NCI-H128 (cell line): ENCODE results near the gene ATP5F1C.
"Not testable (repeated sequence)": the region's sequence is repeated elsewhere in the genome, so short reads cannot be mapped to it uniquely, and the experiment has no call there.

ENCODE experiments used
- DNase-seq: peaks from one replicate; lab custom pipeline; 2025; ENCODE audit not compliant: unreplicated experiment; lab: John Stamatoyannopoulos, UW

The ATP5F1C gene

GRCh38 chr10:7792541-7792940 lies 4.6 kb downstream of the ATP5F1C start:
- DNase-seq, result no peak

- DNase-seq, result no peak
Observed at GRCh38 chr10:7794251-7795026, 6.5 kb downstream of the ATP5F1C start.

- DNase-seq, result no peak
Observed at GRCh38 chr10:7795605-7796004, 7.6 kb downstream of the ATP5F1C start.

DNA sequence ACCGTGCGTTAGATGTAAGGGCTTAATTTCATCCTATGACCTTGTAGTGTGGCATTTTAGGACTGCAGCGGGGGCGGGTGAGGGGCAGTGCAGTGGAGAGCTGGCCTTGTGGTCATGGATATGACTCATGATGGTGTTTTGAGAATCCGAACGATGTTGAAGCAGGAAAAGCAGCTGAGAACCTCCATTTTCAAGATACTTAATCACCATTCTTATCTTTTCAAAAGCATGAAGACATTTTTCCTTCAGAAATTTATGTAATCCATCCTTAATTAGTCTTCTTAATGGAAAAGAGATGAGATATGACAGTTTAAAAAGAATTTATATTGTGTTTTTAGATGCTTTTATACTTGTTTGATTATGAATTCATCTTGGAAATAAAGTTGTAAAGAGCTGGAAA lies 9.6 kb downstream of the ATP5F1C start:
- DNase-seq, result no peak

DNA sequence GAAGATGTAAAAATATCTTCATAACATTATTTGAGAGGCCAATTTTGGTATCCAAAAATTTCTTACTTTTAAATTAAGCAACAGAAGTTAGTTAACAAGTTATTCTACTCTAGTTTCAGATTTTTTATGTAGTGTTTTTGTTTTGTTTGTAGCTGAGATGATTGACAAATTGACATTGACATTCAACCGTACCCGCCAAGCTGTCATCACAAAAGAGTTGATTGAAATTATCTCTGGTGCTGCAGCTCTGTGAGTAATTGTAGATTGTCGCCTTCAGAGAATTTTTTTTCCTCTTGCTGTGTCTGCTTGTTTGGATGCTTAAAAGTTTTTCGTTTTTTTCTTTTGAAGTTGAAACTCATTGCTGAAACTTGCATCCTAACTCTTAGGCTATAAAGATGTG lies 14.6 kb downstream of the ATP5F1C start:
- DNase-seq, result no peak

DNA sequence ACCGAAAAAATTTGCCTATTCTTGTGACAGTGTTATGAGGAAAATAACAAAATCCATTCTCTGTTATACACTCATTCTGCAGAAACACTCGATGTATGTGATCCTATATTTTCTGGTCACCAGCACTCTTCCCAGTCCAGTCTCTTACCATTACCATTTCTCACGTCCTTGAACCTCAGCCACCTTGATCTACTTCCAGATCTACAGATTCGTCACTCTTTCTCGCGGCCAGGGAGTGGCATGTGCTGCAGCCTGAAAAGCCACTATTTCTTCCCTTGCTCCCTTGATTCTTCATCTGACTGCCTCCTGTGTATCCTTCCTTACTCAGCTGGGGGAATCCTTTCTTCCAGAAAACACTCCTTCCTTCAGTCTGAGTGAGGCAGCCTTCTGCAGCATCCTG lies 16.2 kb downstream of the ATP5F1C start:
- no peak for DNase-seq

DNA sequence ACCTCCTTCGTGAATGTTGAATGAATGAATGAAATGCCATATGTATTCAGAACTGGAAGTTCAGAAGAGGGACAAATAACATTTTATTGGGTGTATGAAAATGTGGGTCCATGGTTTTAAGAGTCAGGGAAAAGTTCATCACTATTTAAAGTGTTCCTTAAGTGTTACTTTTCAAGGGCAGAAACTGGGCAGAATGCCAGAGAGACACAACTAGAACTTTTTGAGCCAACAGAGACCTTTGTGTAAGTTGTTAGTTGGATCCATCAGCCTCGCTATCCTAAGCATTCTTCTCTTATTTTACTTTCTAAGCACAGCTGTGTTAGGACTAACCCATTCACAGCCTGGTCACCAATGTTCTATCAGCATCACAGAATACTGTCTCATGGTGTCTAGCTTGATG lies 16.8 kb downstream of the ATP5F1C start:
- DNase-seq, result no peak

DNA sequence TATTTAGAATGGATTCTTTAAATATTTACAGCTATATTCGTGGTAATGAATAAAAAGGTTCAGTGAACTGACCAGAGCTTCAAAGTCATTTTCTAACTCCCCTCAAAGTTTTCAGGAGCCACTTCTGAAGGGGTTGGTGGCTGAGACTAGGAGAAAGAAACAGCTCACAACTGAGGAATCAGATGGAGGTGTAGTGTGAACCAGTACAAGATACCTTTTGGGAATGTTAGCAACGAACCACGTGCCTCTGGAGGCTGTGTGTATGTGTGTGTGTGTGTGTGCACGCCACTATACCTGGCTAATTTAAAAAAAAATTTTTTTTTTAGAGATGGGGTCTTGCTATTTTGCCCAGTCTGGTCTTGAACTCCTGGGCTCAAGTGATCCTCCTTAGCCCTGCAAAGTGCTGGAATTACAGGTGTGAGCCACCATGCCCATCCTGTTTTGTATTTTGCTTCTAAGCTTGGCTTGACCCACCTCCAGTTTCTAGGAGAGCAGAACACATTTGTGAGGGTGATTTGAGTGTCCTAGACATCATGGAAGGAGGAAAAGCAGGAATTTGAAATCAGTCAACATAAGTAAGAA lies 20.8 kb downstream of the ATP5F1C start:
- no peak for DNase-seq

DNA sequence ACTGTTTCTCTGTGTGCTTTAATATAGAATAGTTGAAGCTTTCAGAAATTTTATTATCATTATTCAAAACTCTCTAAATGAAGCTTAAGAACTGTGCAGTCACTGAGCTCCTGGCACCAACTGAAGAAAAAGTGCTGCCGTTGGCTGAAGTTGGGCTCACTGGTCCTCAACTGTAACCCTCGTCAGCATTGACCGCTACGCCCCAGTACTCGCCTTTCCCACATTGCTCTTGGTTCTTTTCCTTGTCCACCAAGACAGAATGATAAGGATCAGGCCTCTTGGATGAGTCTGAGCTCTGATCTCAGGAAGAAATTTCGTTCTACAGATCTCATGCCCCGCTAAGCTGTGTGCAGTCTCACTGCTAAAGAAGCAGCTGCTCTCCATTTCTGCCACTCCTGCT lies 22.5 kb downstream of the ATP5F1C start:
- no peak for DNase-seq

DNA sequence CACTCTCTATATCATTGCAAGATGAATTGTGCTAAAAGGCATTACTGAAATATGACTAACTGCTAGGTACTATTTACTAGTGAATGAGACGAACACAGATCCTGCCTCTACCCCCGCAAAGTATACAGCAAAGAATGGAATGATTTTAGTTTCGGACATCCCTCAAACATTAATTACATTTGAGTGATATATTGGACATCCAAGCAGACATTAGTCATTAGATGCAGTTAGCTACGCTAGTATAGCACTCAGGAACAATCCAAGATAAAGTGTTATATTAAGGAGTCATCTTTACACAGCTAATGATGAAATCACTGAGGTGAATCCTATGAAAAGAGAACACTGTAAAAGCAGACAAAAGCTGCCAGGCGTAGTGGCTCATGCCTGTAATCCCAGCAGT lies 23.0 kb downstream of the ATP5F1C start:
- no peak for DNase-seq

DNA sequence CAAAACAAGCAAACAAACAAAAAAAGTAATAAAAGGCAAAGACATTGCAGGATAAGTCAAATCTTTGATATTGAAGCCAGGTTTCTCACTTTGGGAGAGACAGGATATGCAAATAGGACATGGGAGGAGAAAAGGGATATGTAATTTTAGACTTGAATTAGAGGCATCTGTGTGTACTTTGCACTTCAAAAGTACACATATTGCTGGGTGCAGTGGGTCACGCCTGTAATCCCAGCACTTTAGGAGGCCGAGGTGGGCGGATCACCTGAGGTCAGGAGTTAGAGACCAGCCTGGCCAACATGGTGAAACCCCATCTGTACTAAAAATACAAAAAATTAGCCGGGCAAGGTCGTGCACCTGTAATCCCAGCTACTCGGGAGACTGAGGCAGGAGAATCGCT lies 23.8 kb downstream of the ATP5F1C start:
- DNase-seq, result not testable (repeated sequence)

DNA sequence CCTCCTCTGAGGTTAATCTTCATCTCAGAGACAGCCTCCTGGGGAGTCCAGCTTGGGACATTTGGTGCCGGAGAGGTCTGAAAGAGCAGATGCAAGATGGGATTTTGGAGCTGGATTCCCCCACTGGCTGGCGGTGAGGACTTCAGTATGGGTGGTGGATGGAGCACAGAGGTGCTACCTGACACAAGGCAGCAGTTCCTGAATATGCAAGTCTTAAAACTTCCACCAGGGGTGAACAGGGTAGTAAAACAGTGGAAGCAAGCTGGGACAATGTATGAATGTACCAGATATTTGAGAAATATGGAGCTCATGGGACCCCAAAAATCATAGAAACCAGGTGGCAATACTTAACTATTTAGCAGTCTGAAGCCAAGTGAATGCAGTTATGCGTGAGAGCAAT lies 25.5 kb downstream of the ATP5F1C start:
- no peak for DNase-seq

DNA sequence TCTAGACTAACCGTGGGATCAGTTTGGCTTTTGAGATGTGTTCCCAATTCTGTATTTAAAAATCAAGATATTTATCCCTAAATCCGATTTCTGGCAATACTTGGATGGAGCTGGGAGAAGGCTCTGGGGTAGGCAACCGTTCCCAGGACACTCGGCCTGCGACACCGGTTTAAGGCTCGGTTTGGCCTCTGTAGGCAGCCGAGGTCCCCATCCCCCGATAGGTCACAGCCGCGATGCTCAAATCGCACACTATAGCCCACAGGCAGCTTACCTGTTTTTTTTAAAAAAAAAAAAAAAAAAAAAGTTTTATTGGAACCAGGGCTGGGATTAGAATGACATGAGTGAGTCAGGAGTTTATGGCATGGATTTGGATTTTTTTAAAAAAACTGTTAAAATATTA lies 29.6 kb downstream of the ATP5F1C start:
- no peak for DNase-seq

- no peak for DNase-seq
Observed at GRCh38 chr10:7817984-7818294, 30.0 kb downstream of the ATP5F1C start.

- peak; percentile 77 for DNase-seq
Observed at GRCh38 chr10:7818295-7819120, 30.5 kb downstream of the ATP5F1C start, which contains the start of gene TAF3. Gene TAF3, plus strand, starts transcription at chr10:7818505. Its CDS starts 205 bp downstream, at chr10:7818710.

DNA sequence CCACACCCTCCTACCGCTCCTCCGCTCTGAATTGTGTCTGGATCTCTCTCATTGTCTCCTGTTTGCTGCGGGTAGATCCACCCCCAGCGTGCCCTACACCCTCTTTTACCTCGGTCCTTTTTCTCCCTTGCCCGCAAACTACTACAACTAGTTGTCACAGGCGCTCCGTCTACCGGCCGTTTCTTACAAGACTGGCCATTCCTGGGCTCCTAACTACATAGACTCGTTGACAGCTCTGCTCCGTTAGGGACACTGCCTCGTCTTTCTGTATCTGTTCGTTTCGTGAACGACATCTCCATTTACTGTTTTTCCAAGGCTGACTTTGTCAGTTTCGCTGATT lies 31.1 kb downstream of the ATP5F1C start:
- DNase-seq, result no peak

- DNase-seq, result no peak
Observed at GRCh38 chr10:7824251-7824650, 36.3 kb downstream of the ATP5F1C start.

GRCh38 chr10:7826971-7827370 lies 39.0 kb downstream of the ATP5F1C start:
- DNase-seq, result no peak

DNA sequence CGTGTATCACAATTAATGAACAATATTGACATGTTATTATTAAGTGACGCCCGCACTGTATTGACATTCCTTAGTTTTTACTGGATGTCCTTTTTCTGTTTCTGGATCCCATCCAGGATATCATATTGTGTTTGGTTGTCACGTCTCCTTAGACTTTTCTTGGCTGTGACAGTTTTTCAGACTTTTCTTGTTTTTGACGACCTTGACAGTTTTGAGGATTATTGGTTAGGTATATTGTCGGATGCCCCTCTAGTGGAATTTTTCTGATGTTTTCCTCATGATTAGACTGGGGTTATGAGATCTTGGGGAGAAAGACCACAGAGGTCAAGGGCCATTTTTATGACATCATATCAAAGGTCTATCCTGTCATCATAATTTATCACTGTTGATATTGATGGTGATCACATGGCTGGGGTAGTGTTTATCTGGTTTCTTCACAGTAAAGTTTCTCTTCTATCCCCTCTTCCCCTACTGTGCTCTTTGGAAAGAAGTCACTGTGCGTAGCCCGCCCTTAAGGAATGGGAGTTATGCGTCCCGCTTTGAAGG lies 41.4 kb downstream of the ATP5F1C start:
- no peak for DNase-seq

DNA sequence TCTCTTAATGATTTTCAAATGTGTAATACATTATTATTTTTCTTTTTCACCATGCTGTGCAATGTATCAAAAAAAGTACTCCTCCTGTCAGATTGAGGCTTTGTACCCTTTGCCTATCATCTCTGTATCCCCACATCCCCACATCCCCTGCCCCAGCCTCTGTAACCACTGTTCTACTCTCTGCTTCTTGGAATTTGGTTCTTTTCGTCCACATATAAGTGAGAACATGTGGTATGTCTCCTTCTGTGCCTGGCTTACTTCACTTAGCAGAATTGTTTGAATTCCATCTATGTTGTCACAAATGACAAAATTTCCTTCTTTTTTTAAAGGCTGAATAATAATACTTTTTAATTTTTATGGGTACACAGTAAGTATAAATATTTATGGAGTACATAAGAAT lies 44.1 kb downstream of the ATP5F1C start:
- no peak for DNase-seq

DNA sequence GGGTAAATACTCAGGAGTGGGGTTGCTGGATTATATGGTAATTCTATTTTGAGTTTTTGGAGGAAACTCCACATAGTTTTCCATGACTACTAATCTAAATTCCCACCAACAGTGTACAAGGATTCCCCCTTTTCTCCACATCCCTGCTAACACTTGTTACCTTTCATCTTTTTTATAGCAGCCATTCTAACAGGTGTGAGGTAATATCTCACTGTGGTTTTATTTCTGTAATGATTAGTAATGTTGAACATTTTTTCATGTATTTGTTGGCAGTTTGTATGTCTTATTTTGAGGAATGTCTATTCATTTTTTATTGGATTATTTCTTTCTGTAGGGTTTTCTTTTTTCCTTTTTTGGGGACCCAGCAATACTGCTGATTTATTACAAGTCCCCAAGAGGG lies 45.2 kb downstream of the ATP5F1C start:
- no peak for DNase-seq

DNA sequence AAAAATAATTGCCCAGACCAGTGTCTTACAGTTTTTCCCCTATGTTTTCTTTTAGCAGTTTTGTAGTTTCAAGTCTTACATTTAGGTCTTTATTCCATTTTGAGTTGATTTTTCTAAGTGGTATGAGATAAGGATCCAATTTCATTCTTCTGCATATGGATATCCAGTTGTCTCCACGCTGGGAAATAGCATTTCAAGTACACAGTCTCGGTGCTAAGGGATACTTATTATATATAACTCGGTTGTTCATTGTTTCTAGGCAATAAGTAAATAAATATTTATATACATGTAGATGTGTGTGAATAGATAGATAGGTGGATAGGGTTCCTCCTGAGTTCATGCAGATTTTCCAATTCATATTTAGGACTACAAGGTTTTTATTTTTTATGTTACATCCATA lies 46.3 kb downstream of the ATP5F1C start:
- DNase-seq, result no peak
